HPDE6-E6E7 (cell line): Measurements from ENCODE around the gene FANCC.
A peak's percentile ranks its signal among the peaks of the same experiment; 100 is the strongest.

Source experiments
- DNase-seq: peaks from one replicate; pipeline ENCODE4 v3.0.0; 2011; ENCODE audit warnings: missing footprints; ENCODE audit errors: extremely low spot score

The FANCC gene

GRCh38 chr9:95317119-95317892 is at the start of gene FANCC:
TSS of gene FANCC (minus strand) at chr9:95317709. CDS start at chr9:95249291, 68,418 bp downstream.
- DNase-seq = peak; percentile 64

GRCh38 chr9:95366731-95367325 is 49.3 kb upstream of the FANCC start:
- DNase-seq = no peak

GRCh38 chr9:95365766-95366165 is 48.3 kb upstream of the FANCC start:
- DNase-seq = no peak

- no peak for DNase-seq
These were observed 45.7 kb upstream of the FANCC start for GRCh38 chr9:95363051-95363841.

GRCh38 chr9:95360866-95361265 is 43.4 kb upstream of the FANCC start:
- no peak for DNase-seq

- no peak for DNase-seq
These were observed 39.8 kb upstream of the FANCC start for GRCh38 chr9:95357316-95357715.

- no peak for DNase-seq
These were observed 38.0 kb upstream of the FANCC start for GRCh38 chr9:95355500-95355899.

GRCh38 chr9:95351051-95351450 is 33.5 kb upstream of the FANCC start:
- DNase-seq = no peak

- DNase-seq = no peak
These were observed 32.8 kb upstream of the FANCC start for GRCh38 chr9:95350266-95350665.

GRCh38 chr9:95349091-95350038 is 31.9 kb upstream of the FANCC start:
- no peak for DNase-seq

- DNase-seq = no peak
These were observed 28.5 kb upstream of the FANCC start for GRCh38 chr9:95346021-95346420.

- no peak for DNase-seq
These were observed 27.3 kb upstream of the FANCC start for GRCh38 chr9:95344735-95345325.

GRCh38 chr9:95343725-95344287 is 26.3 kb upstream of the FANCC start:
- DNase-seq = no peak

GRCh38 chr9:95342571-95342970 is 25.1 kb upstream of the FANCC start:
- no peak for DNase-seq

GRCh38 chr9:95341293-95341962 is 23.9 kb upstream of the FANCC start:
- DNase-seq = no peak

GRCh38 chr9:95338243-95338642 is 20.7 kb upstream of the FANCC start:
- no peak for DNase-seq

- DNase-seq = no peak
These were observed 18.8 kb upstream of the FANCC start for GRCh38 chr9:95336281-95336680.

- DNase-seq = no peak
These were observed 15.9 kb upstream of the FANCC start for GRCh38 chr9:95333426-95333825.

GRCh38 chr9:95332860-95333259 is 15.4 kb upstream of the FANCC start:
- no peak for DNase-seq

GRCh38 chr9:95330720-95331404 is 13.4 kb upstream of the FANCC start:
- DNase-seq = no peak
